ENCODE measurements around the gene PELI1.
A peak's percentile ranks its signal among the peaks of the same experiment; 100 is the strongest.

The PELI1 gene

GRCh38 chr2:64177315-64177714 is 33.1 kb upstream of the PELI1 start:
- Histone ChIP-seq H3K36me3 (ENCODE audit: low read depth) (no peaks in the 10 kb centered on the region), H3K4me3 (ENCODE audit: severe bottlenecking) (no peak overlapping the region), H3K4me1 (ENCODE audit: insufficient read depth, poor library complexity, severe bottlenecking) (no peaks in the 10 kb centered on the region), H3K27me3 (ENCODE audit: insufficient read depth, poor library complexity, severe bottlenecking) (no peaks in the 10 kb centered on the region), H3K27ac (ENCODE audit: poor library complexity, severe bottlenecking) (no peak overlapping the region), H3K9me3 (ENCODE audit: severe bottlenecking) (no peaks in the 10 kb centered on the region)
- no peak for TF ChIP-seq CTCF (IDR thresholded peaks at IDR 0.05; ENCODE audit: poor library complexity, severe bottlenecking)
- ATAC-seq (ENCODE audit: low read depth), result no peak
- no peak for DNase-seq (ENCODE audit: low spot score)

GRCh38 chr2:64175419-64176197 is 31.4 kb upstream of the PELI1 start:
- TF ChIP-seq CTCF (IDR thresholded peaks at IDR 0.05; ENCODE audit: poor library complexity, severe bottlenecking), result no peak
- ATAC-seq (ENCODE audit: low read depth), result no peak
- H3K9me3 ChIP-seq (ENCODE audit: severe bottlenecking), result no peaks in the 10 kb centered on the region
- no peaks in the 10 kb centered on the region for H3K4me1 ChIP-seq (ENCODE audit: insufficient read depth, poor library complexity, severe bottlenecking)
- no peaks in the 10 kb centered on the region for H3K27me3 ChIP-seq (ENCODE audit: insufficient read depth, poor library complexity, severe bottlenecking)
- DNase-seq (ENCODE audit: low spot score), result no peak
- H3K36me3 ChIP-seq (ENCODE audit: low read depth), result no peaks in the 10 kb centered on the region
- H3K27ac ChIP-seq (ENCODE audit: poor library complexity, severe bottlenecking), result no peak overlapping the region
- no peak overlapping the region for H3K4me3 ChIP-seq (ENCODE audit: severe bottlenecking)

- Histone ChIP-seq H3K4me3 (ENCODE audit: severe bottlenecking) (no peak overlapping the region), H3K9me3 (ENCODE audit: severe bottlenecking) (no peaks in the 10 kb centered on the region), H3K36me3 (ENCODE audit: low read depth) (no peaks in the 10 kb centered on the region), H3K4me1 (ENCODE audit: insufficient read depth, poor library complexity, severe bottlenecking) (peaks cover 8% of the 10 kb centered on the region), H3K27me3 (ENCODE audit: insufficient read depth, poor library complexity, severe bottlenecking) (no peaks in the 10 kb centered on the region), H3K27ac (ENCODE audit: poor library complexity, severe bottlenecking) (no peak overlapping the region)
- TF ChIP-seq CTCF (IDR thresholded peaks at IDR 0.05; ENCODE audit: poor library complexity, severe bottlenecking), result no peak
- no peak for ATAC-seq (ENCODE audit: low read depth)
- DNase-seq (ENCODE audit: low spot score), result no peak
Observed at GRCh38 chr2:64173156-64174135, 29.2 kb upstream of the PELI1 start.

- H3K9me3 ChIP-seq (ENCODE audit: severe bottlenecking), result no peaks in the 10 kb centered on the region
- no peak for DNase-seq (ENCODE audit: low spot score)
- H3K4me1 ChIP-seq (ENCODE audit: insufficient read depth, poor library complexity, severe bottlenecking), result peaks cover 11% of the 10 kb centered on the region
- H3K27ac ChIP-seq (ENCODE audit: poor library complexity, severe bottlenecking), result peak overlapping the region; percentile 42
- no peaks in the 10 kb centered on the region for H3K27me3 ChIP-seq (ENCODE audit: insufficient read depth, poor library complexity, severe bottlenecking)
- no peaks in the 10 kb centered on the region for H3K36me3 ChIP-seq (ENCODE audit: low read depth)
- no peak for TF ChIP-seq CTCF (IDR thresholded peaks at IDR 0.05; ENCODE audit: poor library complexity, severe bottlenecking)
- peak; percentile 99 for ATAC-seq (ENCODE audit: low read depth)
- no peak overlapping the region for H3K4me3 ChIP-seq (ENCODE audit: severe bottlenecking)
Observed at GRCh38 chr2:64168756-64169155, 24.5 kb upstream of the PELI1 start.
